ENCODE measurements around the gene NFE2L1.

DNA sequence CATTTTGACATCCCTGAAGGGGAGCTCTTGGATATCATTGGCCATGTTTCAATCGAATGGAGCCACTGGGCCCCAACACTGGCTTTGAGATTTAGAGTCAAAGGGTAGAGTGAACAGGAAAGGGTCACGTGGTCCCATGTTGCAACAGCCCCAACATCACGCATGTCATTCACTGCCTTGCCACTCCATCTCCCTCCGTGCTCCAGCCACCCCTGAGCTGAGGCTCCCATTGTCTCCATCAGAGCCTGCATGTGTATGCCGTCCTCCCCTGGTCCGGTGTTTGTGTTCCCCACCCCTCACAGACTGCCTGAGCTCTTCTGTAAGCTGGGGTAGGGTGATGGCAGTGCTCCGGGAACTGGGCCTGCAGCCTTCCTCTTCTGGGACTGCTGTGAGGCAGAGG, 12.1 kb downstream of the NFE2L1 start:
- TF ChIP-seq EZH2 (IDR thresholded peaks at IDR 0.05; ENCODE audit: low read depth, low read length, severe bottlenecking) (no peak), RAD21 (IDR thresholded peaks at IDR 0.05 in 1 of 2, conservative IDR thresholded peaks at IDR 0.05 in 1 of 2; ENCODE audit: low read depth in 2 of 2, low read length in 2 of 2) (no peak), HDAC6 (IDR thresholded peaks at IDR 0.05; ENCODE audit: low read depth, low read length) (no peak)
- TF ChIP-seq, protein P1, sequence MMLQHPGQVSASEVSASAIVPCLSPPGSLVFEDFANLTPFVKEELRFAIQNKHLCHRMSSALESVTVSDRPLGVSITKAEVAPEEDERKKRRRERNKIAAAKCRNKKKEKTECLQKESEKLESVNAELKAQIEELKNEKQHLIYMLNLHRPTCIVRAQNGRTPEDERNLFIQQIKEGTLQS (IDR thresholded peaks at IDR 0.05; ENCODE audit: insufficient read depth, low read depth, low read length): no peak
- TF ChIP-seq, protein P2, sequence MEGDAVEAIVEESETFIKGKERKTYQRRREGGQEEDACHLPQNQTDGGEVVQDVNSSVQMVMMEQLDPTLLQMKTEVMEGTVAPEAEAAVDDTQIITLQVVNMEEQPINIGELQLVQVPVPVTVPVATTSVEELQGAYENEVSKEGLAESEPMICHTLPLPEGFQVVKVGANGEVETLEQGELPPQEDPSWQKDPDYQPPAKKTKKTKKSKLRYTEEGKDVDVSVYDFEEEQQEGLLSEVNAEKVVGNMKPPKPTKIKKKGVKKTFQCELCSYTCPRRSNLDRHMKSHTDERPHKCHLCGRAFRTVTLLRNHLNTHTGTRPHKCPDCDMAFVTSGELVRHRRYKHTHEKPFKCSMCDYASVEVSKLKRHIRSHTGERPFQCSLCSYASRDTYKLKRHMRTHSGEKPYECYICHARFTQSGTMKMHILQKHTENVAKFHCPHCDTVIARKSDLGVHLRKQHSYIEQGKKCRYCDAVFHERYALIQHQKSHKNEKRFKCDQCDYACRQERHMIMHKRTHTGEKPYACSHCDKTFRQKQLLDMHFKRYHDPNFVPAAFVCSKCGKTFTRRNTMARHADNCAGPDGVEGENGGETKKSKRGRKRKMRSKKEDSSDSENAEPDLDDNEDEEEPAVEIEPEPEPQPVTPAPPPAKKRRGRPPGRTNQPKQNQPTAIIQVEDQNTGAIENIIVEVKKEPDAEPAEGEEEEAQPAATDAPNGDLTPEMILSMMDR (IDR thresholded peaks at IDR 0.05; ENCODE audit: control extremely low read depth in 1 of 3, insufficient read depth in 1 of 3, low read depth in 1 of 3, low read length in 3 of 3): no peak

All from H1 (cell line).